K562 (cell line): ENCODE results near the gene MACROD2. TPM values are rescaled to one million over a fixed set of nuclear protein-coding genes. Genes with fewer than 3 reads are reported as not detected.

Experiments used
- ATAC-seq: fragments of 200-7000 bp; cut with Tn5 transposase; 3 replicates; pipeline ENCODE4 v1.9.1; 2020; ENCODE audit warnings: moderate library complexity
- BruUV-seq: library from RNA; stranded (reverse); fragments of 400-500 nt; replicated peaks from 2 replicates; lab custom pipeline; 2021; lab: Mats Ljungman, UMichigan
- CTCF ChIA-PET: fragments of 300-600 bp; formaldehyde crosslinking; extraction: SDS; loops from one replicate; lab custom pipeline; 2021; ENCODE audit warnings: low intra/inter-chr PET ratio; lab: Yijun Ruan, JAX
- POLR2A ChIA-PET: fragments of 300-600, 350-650 bp; sonication (Branson Sonifier 250); formaldehyde crosslinking; extraction: SDS; loops from one replicate; lab custom pipeline; 2021; ENCODE audit warnings: antibody characterized with exemption, inconsistent platforms; lab: Yijun Ruan, JAX
- DNase-seq, 4 experiments: peaks; one replicate each; pipeline versions ENCODE4 v3.0.0 to v3.0.0-alpha.2; 2011 to 2018; ENCODE audit warnings: low spot score in 3 of 4, mixed read lengths in 3 of 4; ENCODE audit errors: extremely low read depth in 1 of 4
- FAIRE-seq: peaks from 2 replicates; lab custom pipeline; 2011; peaks lifted over from hg19 to GRCh38; lab: Jason Lieb, UNC
- H2AFZ ChIP-seq: 2 replicates; pipeline ENCODE4 v1.6.0; 2011; ENCODE audit warnings: low read depth, low read length, control low read depth, inconsistent platforms
- H3K27ac ChIP-seq: fragments of 200-600 bp; 3 replicates; pipeline ENCODE4 v1.8.0; 2011; ENCODE audit warnings: low read depth, mild to moderate bottlenecking, control low read depth, inconsistent platforms, low read length, moderate library complexity, mixed read lengths; ENCODE audit errors: extremely low read depth
- H3K27me3 ChIP-seq, 2 experiments: fragments of 300-600 bp in 1 of 2; 2 replicates in 1 of 2; 3 replicates in 1 of 2; pipeline versions ENCODE4 v1.6.0 to v1.8.0; 2011; ENCODE audit warnings: inconsistent platforms in 2 of 2, low read length in 2 of 2, mild to moderate bottlenecking in 1 of 2, mixed read lengths in 1 of 2, moderate library complexity in 1 of 2; ENCODE audit not compliant: control insufficient read depth in 2 of 2, insufficient read depth in 2 of 2
- H3K36me3 ChIP-seq: fragments of 300-600 bp; 3 replicates; pipeline ENCODE4 v1.8.0; 2011; ENCODE audit warnings: mild to moderate bottlenecking, low read length, inconsistent platforms; ENCODE audit not compliant: control insufficient read depth, insufficient read depth
- H3K4me1 ChIP-seq, 2 experiments: fragments of 200-600 bp in 1 of 2; replicated peaks in 1 of 2; 2 replicates in 1 of 2; 3 replicates in 1 of 2; pipeline versions ENCODE4 v1.5.1 to v1.8.0; 2011; ENCODE audit warnings: inconsistent platforms in 2 of 2, low read length in 2 of 2, mild to moderate bottlenecking in 1 of 2, mixed read lengths in 1 of 2, moderate library complexity in 1 of 2; ENCODE audit not compliant: control insufficient read depth in 2 of 2, insufficient read depth in 2 of 2
- H3K4me2 ChIP-seq: 2 replicates; pipeline ENCODE4 v1.6.1; 2011; ENCODE audit warnings: low read length, control low read depth, inconsistent platforms, mixed read lengths; ENCODE audit not compliant: insufficient read depth
- H3K4me3 ChIP-seq: fragments of 200-600 bp; sonication (generic), shearing (Covaris generic); 2 replicates; pipeline ENCODE4 v1.5.1; 2016; ENCODE audit warnings: control low read depth, inconsistent platforms
- H3K79me2 ChIP-seq: fragments of 200-600 bp; 3 replicates; pipeline ENCODE4 v1.8.0; 2011; ENCODE audit warnings: low read length, inconsistent platforms; ENCODE audit not compliant: control insufficient read depth, insufficient read depth
- H3K9ac ChIP-seq, 2 experiments: 2 replicates each; pipeline versions ENCODE4 v1.6.0 to v1.6.1; 2011; ENCODE audit warnings: low read depth in 2 of 2, low read length in 2 of 2, control low read depth in 1 of 2, inconsistent platforms in 1 of 2, mild to moderate bottlenecking in 1 of 2, mixed read lengths in 1 of 2; ENCODE audit not compliant: insufficient read depth in 1 of 2
- H3K9me1 ChIP-seq: one replicate; pipeline ENCODE4 v1.6.0; 2011; ENCODE audit warnings: inconsistent platforms, mild to moderate bottlenecking, low read length, moderate library complexity; ENCODE audit not compliant: control insufficient read depth, insufficient read depth
- H3K9me3 ChIP-seq: replicated peaks from 2 replicates; pipeline ENCODE4 v1.5.1; 2011; ENCODE audit warnings: low read depth, low read length, inconsistent platforms; ENCODE audit not compliant: control insufficient read depth, insufficient read depth
- H4K20me1 ChIP-seq: replicated peaks from 2 replicates; pipeline ENCODE4 v1.6.1; 2011; ENCODE audit warnings: low read length, inconsistent platforms, mixed read lengths; ENCODE audit not compliant: control insufficient read depth, insufficient read depth
- HDAC1 ChIP-seq, 2 experiments: fragments of 450-650 bp; IDR thresholded peaks; 2 replicates each; pipeline ENCODE4 v1.6.1; 2016 to 2017; ENCODE audit warnings: inconsistent platforms in 1 of 2, mild to moderate bottlenecking in 1 of 2, moderate library complexity in 1 of 2
- MTA3 ChIP-seq: fragments of 450-650 bp; formaldehyde crosslinking; IDR thresholded peaks from 2 replicates; pipeline ENCODE4 v1.6.1; 2017; ENCODE audit warnings: mild to moderate bottlenecking, borderline replicate concordance
- THRA ChIP-seq: fragments of 450-650 bp; IDR thresholded peaks from 2 replicates; pipeline ENCODE4 v1.6.1; 2017; ENCODE audit warnings: mild to moderate bottlenecking, moderate library complexity
- ZNF644 ChIP-seq: fragments of 200-800 bp; sonication (Bioruptor generic); IDR thresholded peaks from 2 replicates; pipeline ENCODE4 v1.6.1; 2016; ENCODE audit warnings: low read depth, missing genetic modification characterization, missing compliant biosample characterization
- ZNF75A ChIP-seq: fragments of 450-650 bp; formaldehyde crosslinking; IDR thresholded peaks from 2 replicates; pipeline ENCODE4 v1.4.0; 2020; ENCODE audit warnings: mild to moderate bottlenecking
- WGBS: fragments of 100-300 bp; shearing (Covaris generic); methylation state at CpG from one replicate; pipeline ENCODE4 v1.1.6; 2016; ENCODE audit warnings: low coverage, mixed read lengths; ENCODE audit not compliant: insufficient coverage; ENCODE audit errors: missing lambda C conversion rate; 5-methylcytosine and 5-hydroxymethylcytosine counted together
- in situ Hi-C: fragments of 300-500 bp; cut with MboI; formaldehyde crosslinking; loops from 4 replicates; pipeline ENCODE4 v1.15.0; 2018; ENCODE audit warnings: inconsistent platforms, mixed read lengths
- intact Hi-C: fragments of 100-400 bp; cut with micrococcal nuclease; formaldehyde crosslinking; loops from 2 replicates; pipeline ENCODE4 v1.14.2; 2022
- polyA plus RNA-seq, 8 experiments: library from polyadenylated mRNA; depleted of rRNA in 4 of 8; stranded (reverse) in 5 of 8; unstranded in 3 of 8; fragments of >200 nt; fragmentation: Nextera tagmentation in 2 of 8; fragmentation: Illumina TruSeq in 1 of 8; extraction: Ambion mirVana in 2 of 8; extraction: Trizol in 1 of 8; gene quantifications; 2 replicates each; pipeline versions ENCODE4 v1.2.1 to v1.2.3, GENCODE V29; 2011 to 2014; ENCODE audit warnings: inconsistent platforms in 1 of 8, missing spikeins in 1 of 8
- total RNA-seq, 7 experiments: library from RNA; depleted of rRNA in 6 of 7; stranded (reverse); fragments of >200 nt in 6 of 7; fragmentation: Illumina TruSeq in 2 of 7; extraction: Trizol in 2 of 7; gene quantifications; 2 replicates each; pipeline versions ENCODE4 v1.2.1 to v1.2.3, GENCODE V29; 2011 to 2021; ENCODE audit warnings: low replicate concordance in 1 of 7

MACROD2 gene
- total and polyA plus RNA-seq, 9 of the 15 experiments (the other 6 are each of a cell fraction or from before 2014, with no cell fraction given): not detected

- no peak for ATAC-seq
Observed at GRCh38 chr20:15346657-15347280, 1351.5 kb downstream of the MACROD2 start.

More at GRCh38 chr20:15346657-15347280, 1351.5 kb downstream of the MACROD2 start:
- ChIA-PET CTCF (no interaction called here), POLR2A (no interaction called here)
- Histone ChIP-seq H3K4me1 (no peaks in the 10 kb centered on the region), H3K9me3 (no peaks in the 10 kb centered on the region), H3K9me1 (no peaks in the 10 kb centered on the region), H2AFZ (no peak overlapping the region), H3K79me2 (no peaks in the 10 kb centered on the region), H4K20me1 (no peaks in the 10 kb centered on the region), H3K27me3 (no peaks in the 10 kb centered on the region), H3K27ac (no peak overlapping the region), H3K9ac (no peak overlapping the region), H3K4me3 (no peak overlapping the region), H3K36me3 (no peaks in the 10 kb centered on the region), H3K4me2 (no peak overlapping the region)
- intact Hi-C loops (no loop called here), in situ Hi-C loops (no loop called here)
- TF ChIP-seq MTA3: no peak
- TF ChIP-seq ZNF75A (CRISPR knock-in tag): no peak
- no peak for TF ChIP-seq HDAC1 (IDR thresholded peaks at IDR 0.05)
- TF ChIP-seq THRA: no peak
- no peak for TF ChIP-seq ZNF644
- FAIRE-seq: no peak
- no peak for DNase-seq
- 0% methylated on average over 3 of the region's 3 CpGs for WGBS
- BruUV-seq: no TSS peak
